MM.1S (cell line): ENCODE results near the gene ZSCAN5C.
"Not testable (repeated sequence)": the region's sequence is repeated elsewhere in the genome, so short reads cannot be mapped to it uniquely, and the experiment has no call there.

Experiments used
- DNase-seq: peaks from one replicate; pipeline ENCODE4 v3.0.0-alpha.2; 2015
- H2AFZ ChIP-seq: fragments of 300-600 bp; sonication (generic); 2 replicates; pipeline ENCODE4 v1.6.0; 2016; ENCODE audit warnings: antibody characterized with exemption, low read length
- H3F3A ChIP-seq: fragments of 300-600 bp; sonication (generic); 2 replicates; pipeline ENCODE4 v1.6.1; 2016; ENCODE audit warnings: mild to moderate bottlenecking, antibody characterized with exemption, low read length, moderate library complexity, mixed read lengths; ENCODE audit not compliant: insufficient read depth
- H3K27ac ChIP-seq: fragments of 300-600 bp; sonication (generic); 2 replicates; pipeline ENCODE4 v1.5.1; 2016; ENCODE audit warnings: mild to moderate bottlenecking, low read length
- H3K27me3 ChIP-seq: fragments of 300-600 bp; sonication (generic); replicated peaks from 2 replicates; pipeline ENCODE4 v1.6.0; 2016; ENCODE audit warnings: low read length; ENCODE audit not compliant: insufficient read depth
- H3K36me3 ChIP-seq: fragments of 300-600 bp; sonication (generic); replicated peaks from 2 replicates; pipeline ENCODE4 v1.6.1; 2016; ENCODE audit warnings: mild to moderate bottlenecking, low read length, mixed read lengths; ENCODE audit not compliant: insufficient read depth
- H3K4me1 ChIP-seq: fragments of 300-600 bp; sonication (generic); 2 replicates; pipeline ENCODE4 v1.6.1; 2016; ENCODE audit warnings: low read length, mixed read lengths
- H3K4me2 ChIP-seq: fragments of 300-600 bp; sonication (generic); 2 replicates; pipeline ENCODE4 v1.6.0; 2016; ENCODE audit warnings: low read depth, low read length
- H3K4me3 ChIP-seq: fragments of 300-600 bp; sonication (generic); 2 replicates; pipeline ENCODE4 v1.5.1; 2016; ENCODE audit warnings: low read length, mixed read lengths
- H3K79me2 ChIP-seq: fragments of 300-600 bp; sonication (generic); 2 replicates; pipeline ENCODE4 v1.6.1; 2016; ENCODE audit warnings: mixed run types, low read length, mixed read lengths
- H3K9ac ChIP-seq: fragments of 300-600 bp; sonication (generic); 2 replicates; pipeline ENCODE4 v1.6.1; 2016; ENCODE audit warnings: low read length, mixed read lengths
- H3K9me2 ChIP-seq: fragments of 300-600 bp; sonication (generic); replicated peaks from 2 replicates; pipeline ENCODE4 v1.6.1; 2016; ENCODE audit warnings: mild to moderate bottlenecking, low read length, mixed read lengths; ENCODE audit not compliant: insufficient read depth
- H3K9me3 ChIP-seq: fragments of 300-600 bp; sonication (generic); replicated peaks from 2 replicates; pipeline ENCODE4 v1.6.1; 2016; ENCODE audit warnings: mild to moderate bottlenecking, low read length, mixed read lengths; ENCODE audit not compliant: insufficient read depth
- H4K20me1 ChIP-seq: fragments of 300-600 bp; sonication (generic); 2 replicates; pipeline ENCODE4 v1.6.1; 2016; ENCODE audit warnings: mild to moderate bottlenecking, low read length, moderate library complexity, mixed read lengths; ENCODE audit not compliant: insufficient read depth
- CTCF ChIP-seq: fragments of 300-600 bp; sonication (generic); IDR thresholded peaks from 2 replicates; pipeline ENCODE4 v1.5.1; 2016; ENCODE audit warnings: antibody characterized with exemption, low read length, mixed read lengths
- EZH2 ChIP-seq: fragments of 300-600 bp; sonication (generic); optimal IDR thresholded peaks from 2 replicates; pipeline ENCODE3; 2017; ENCODE audit warnings: low read depth, mild to moderate bottlenecking, antibody characterized with exemption, low read length, mixed read lengths
- EZH2phosphoT487 ChIP-seq: fragments of 300-600 bp; sonication (generic); IDR thresholded peaks from 2 replicates; pipeline ENCODE4 v1.6.1; 2018; ENCODE audit warnings: antibody characterized with exemption, low read length

ZSCAN5C gene

GRCh38 chr19:56199687-56200086 lies 2.4 kb upstream of the ZSCAN5C start:
- TF ChIP-seq CTCF = no peak
- TF ChIP-seq EZH2 = no peak
- TF ChIP-seq EZH2phosphoT487 = no peak
- H2AFZ ChIP-seq = no peak overlapping the region
- no peak overlapping the region for H3K4me2 ChIP-seq
- no peaks in the 10 kb centered on the region for H3K79me2 ChIP-seq
- H3K27ac ChIP-seq = no peak overlapping the region
- DNase-seq = no peak
- no peaks in the 10 kb centered on the region for H4K20me1 ChIP-seq
- H3K27me3 ChIP-seq = peaks cover 68% of the 10 kb centered on the region
- no peaks in the 10 kb centered on the region for H3F3A ChIP-seq
- H3K4me1 ChIP-seq = no peaks in the 10 kb centered on the region
- H3K9ac ChIP-seq = no peak overlapping the region
- H3K4me3 ChIP-seq = no peak overlapping the region
- no peaks in the 10 kb centered on the region for H3K9me2 ChIP-seq
- H3K9me3 ChIP-seq = no peaks in the 10 kb centered on the region
- no peaks in the 10 kb centered on the region for H3K36me3 ChIP-seq

DNA sequence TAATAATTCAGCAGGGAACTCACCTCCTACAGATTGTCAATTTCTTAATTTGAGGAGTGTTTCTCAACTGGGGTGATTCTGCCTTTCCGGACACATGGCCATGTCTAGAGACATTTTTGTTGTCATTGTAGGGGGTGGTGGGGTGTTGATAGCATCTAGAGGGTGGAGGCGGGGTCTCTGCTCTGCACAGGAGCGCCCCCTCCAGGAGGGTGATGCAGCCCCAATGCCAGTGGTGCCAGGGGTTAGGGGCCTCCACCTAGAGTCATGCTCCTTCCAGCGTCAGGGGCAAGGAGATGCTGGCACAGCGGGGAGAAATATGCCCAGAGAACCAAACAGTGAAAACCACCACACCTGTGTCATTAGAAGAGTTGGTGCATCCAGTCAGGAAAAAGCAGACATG lies 5.5 kb downstream of the ZSCAN5C start:
- H3K4me2 ChIP-seq = not testable (repeated sequence)

DNA sequence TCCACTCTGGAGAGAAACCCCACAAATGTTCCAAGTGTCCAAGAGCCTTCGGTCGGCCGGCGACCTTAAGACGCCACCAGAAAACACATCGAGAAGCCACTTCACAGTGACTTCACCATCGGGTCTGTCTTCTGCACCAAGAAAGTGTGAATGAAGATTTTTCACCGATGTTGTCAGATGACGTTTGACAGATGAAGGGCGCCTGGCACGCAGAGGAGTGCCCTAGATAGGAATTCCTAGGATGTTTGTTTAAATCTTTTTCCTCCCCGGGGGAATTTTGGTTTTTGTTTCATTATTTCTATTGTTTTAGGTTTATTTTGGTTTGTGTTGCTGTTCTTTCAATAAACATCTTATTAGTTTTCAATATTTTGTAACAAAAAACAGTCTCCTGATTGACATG lies 7.0 kb downstream of the ZSCAN5C start:
- no peak overlapping the region for H3K4me3 ChIP-seq
- no peak overlapping the region for H3K4me2 ChIP-seq
- H3K36me3 ChIP-seq = no peaks in the 10 kb centered on the region

More for the DNA sequence above, 5.5 kb downstream of the ZSCAN5C start:
- H3K9me2 ChIP-seq, H3F3A ChIP-seq, H3K79me2 ChIP-seq, H3K36me3 ChIP-seq, H3K9me3 ChIP-seq, H4K20me1 ChIP-seq, DNase-seq, H2AFZ ChIP-seq, H3K9ac ChIP-seq, H3K27ac ChIP-seq, H3K4me1 ChIP-seq, H3K4me3 ChIP-seq: not testable (repeated sequence)
- peaks cover 44% of the 10 kb centered on the region for H3K27me3 ChIP-seq

DNA sequence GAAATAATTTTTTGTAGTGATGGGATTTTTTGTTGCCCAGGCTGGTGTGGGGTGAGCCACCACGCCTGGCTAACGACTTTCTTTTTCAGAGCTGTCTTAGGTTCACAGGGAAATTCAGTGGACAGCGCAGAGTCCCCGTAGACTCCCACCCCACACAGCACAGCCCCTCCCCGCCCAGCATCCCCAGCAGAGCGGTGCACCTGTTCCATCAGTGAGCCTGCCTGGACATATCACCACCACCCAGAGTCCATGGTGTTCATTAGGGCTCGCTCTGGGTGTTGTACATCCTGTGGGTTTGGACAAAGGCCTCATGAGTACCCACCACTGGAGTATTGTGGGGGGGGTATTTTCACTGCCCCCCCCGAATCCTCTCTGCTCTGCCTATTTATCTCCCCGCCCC lies 8.0 kb downstream of the ZSCAN5C start:
- not testable (repeated sequence) for DNase-seq, H3K9me2 ChIP-seq, H2AFZ ChIP-seq, H4K20me1 ChIP-seq, H3K79me2 ChIP-seq, H3K36me3 ChIP-seq, H3K9ac ChIP-seq, H3K4me1 ChIP-seq, H3K4me3 ChIP-seq, H3K27ac ChIP-seq, H3K9me3 ChIP-seq, H3F3A ChIP-seq, H3K4me2 ChIP-seq
- peaks cover 47% of the 10 kb centered on the region for H3K27me3 ChIP-seq

More for the DNA sequence above, 7.0 kb downstream of the ZSCAN5C start:
- H3K27me3 ChIP-seq = peaks cover 43% of the 10 kb centered on the region
- DNase-seq = no peak
- H3K27ac ChIP-seq = no peak overlapping the region
- H3K79me2 ChIP-seq = no peaks in the 10 kb centered on the region
- no peaks in the 10 kb centered on the region for H3K4me1 ChIP-seq
- no peaks in the 10 kb centered on the region for H4K20me1 ChIP-seq
- H2AFZ ChIP-seq = no peak overlapping the region
- no peaks in the 10 kb centered on the region for H3K9me3 ChIP-seq
- TF ChIP-seq EZH2 (no peak), CTCF (no peak), EZH2phosphoT487 (no peak)
- H3K9ac ChIP-seq = no peak overlapping the region
- H3K9me2 ChIP-seq = no peaks in the 10 kb centered on the region
- no peaks in the 10 kb centered on the region for H3F3A ChIP-seq
